HepG2 (cell line): ENCODE data around the gene SGPL1. TPM values are rescaled to one million over a fixed set of nuclear protein-coding genes. Genes with fewer than 3 reads are reported as not detected.

Experiments used
- ATAC-seq: fragments of 200-7000 bp; cut with Tn5 transposase; 3 replicates; pipeline ENCODE4 v1.9.1; 2020; ENCODE audit warnings: mild to moderate bottlenecking, moderate library complexity
- BruUV-seq: library from RNA; stranded (reverse); fragments of 400-500 nt; replicated peaks from 2 replicates; lab custom pipeline; 2021; lab: Mats Ljungman, UMichigan
- CTCF ChIA-PET: fragments of 300-600 bp; formaldehyde crosslinking; extraction: SDS; loops from one replicate; lab custom pipeline; 2021; ENCODE audit warnings: low total read pairs, inconsistent platforms, low intra/inter-chr PET ratio; lab: Yijun Ruan, JAX
- POLR2A ChIA-PET: fragments of 350-600 bp; sonication (Branson Sonifier 250); formaldehyde crosslinking; loops from one replicate; lab custom pipeline; 2020; ENCODE audit warnings: antibody characterized with exemption, inconsistent platforms; lab: Yijun Ruan, JAX
- DNase-seq: peaks from one replicate; pipeline ENCODE4 v3.0.0-alpha.2; 2015; ENCODE audit warnings: low spot score
- FAIRE-seq: peaks from 3 replicates; lab custom pipeline; 2011; peaks lifted over from hg19 to GRCh38; lab: Jason Lieb, UNC
- H2AFZ ChIP-seq: one replicate; pipeline ENCODE4 v1.6.1; 2011; ENCODE audit warnings: low read length, inconsistent platforms
- H3K27ac ChIP-seq: fragments of 300-600 bp; 3 replicates; pipeline ENCODE4 v1.8.0; 2011; ENCODE audit warnings: mixed run types, mild to moderate bottlenecking, mixed read lengths, low read length, inconsistent platforms; ENCODE audit not compliant: insufficient read depth; ENCODE audit errors: extremely low read length
- H3K27me3 ChIP-seq, 2 experiments: fragments of 200-600 bp in 1 of 2; 2 replicates in 1 of 2; 3 replicates in 1 of 2; pipeline versions ENCODE4 v1.6.0 to v1.8.0; 2011; ENCODE audit warnings: low read length in 2 of 2, mild to moderate bottlenecking in 2 of 2, moderate library complexity in 2 of 2, inconsistent platforms in 1 of 2; ENCODE audit not compliant: insufficient read depth in 2 of 2, control insufficient read depth in 1 of 2
- H3K36me3 ChIP-seq, 2 experiments: fragments of 200-600 bp in 1 of 2; replicated peaks in 1 of 2; 2 replicates in 1 of 2; 3 replicates in 1 of 2; pipeline versions ENCODE4 v1.5.1 to v1.8.0; 2011; ENCODE audit warnings: low read length in 2 of 2, inconsistent platforms in 1 of 2; ENCODE audit not compliant: insufficient read depth in 2 of 2, control insufficient read depth in 1 of 2
- H3K4me1 ChIP-seq: 2 replicates; pipeline ENCODE4 v1.5.1; 2012; ENCODE audit warnings: low read length, inconsistent platforms; ENCODE audit not compliant: insufficient read depth
- H3K4me2 ChIP-seq: 2 replicates; pipeline ENCODE4 v1.6.0; 2011; ENCODE audit warnings: low read depth, low read length, inconsistent platforms
- H3K4me3 ChIP-seq, 3 experiments: fragments of 200-600 bp in 1 of 3; sonication (generic), shearing (Covaris generic) in 1 of 3; replicated peaks in 1 of 3; 2 replicates each; pipeline ENCODE4 v1.5.1; 2011 to 2016; ENCODE audit warnings: low read length in 3 of 3, inconsistent platforms in 2 of 3, low read depth in 2 of 3, mild to moderate bottlenecking in 2 of 3, control low read depth in 1 of 3, mixed read lengths in 1 of 3; ENCODE audit not compliant: insufficient read depth in 1 of 3
- H3K79me2 ChIP-seq: one replicate; pipeline ENCODE4 v1.6.1; 2011; ENCODE audit warnings: low read length, inconsistent platforms; ENCODE audit not compliant: insufficient read depth
- H3K9ac ChIP-seq: 2 replicates; pipeline ENCODE4 v1.6.0; 2011; ENCODE audit warnings: mild to moderate bottlenecking, low read depth, low read length, inconsistent platforms; ENCODE audit not compliant: insufficient read depth
- H3K9me3 ChIP-seq: 2 replicates; pipeline ENCODE4 v1.5.1; 2012; ENCODE audit warnings: mild to moderate bottlenecking, low read length
- H4K20me1 ChIP-seq: 2 replicates; pipeline ENCODE4 v1.6.0; 2011; ENCODE audit warnings: inconsistent platforms, mild to moderate bottlenecking, low read length, moderate library complexity; ENCODE audit not compliant: insufficient read depth
- ARID5B ChIP-seq: IDR thresholded peaks from 2 replicates; pipeline ENCODE4 v1.4.0; 2020; ENCODE audit warnings: mild to moderate bottlenecking, missing genetic modification reagents
- CBX2 ChIP-seq, 2 experiments: fragments of 200-600 bp in 1 of 2; sonication (generic); formaldehyde crosslinking in 1 of 2; IDR thresholded peaks; 2 replicates each; pipeline versions ENCODE4 v1.7.0 to v1.8.1; 2018 to 2022; ENCODE audit warnings: low read depth in 2 of 2, low read length in 1 of 2, mild to moderate bottlenecking in 1 of 2, missing genetic modification reagents in 1 of 2
- FOSL2 ChIP-seq: sonication (generic); formaldehyde crosslinking; IDR thresholded peaks from 2 replicates; pipeline ENCODE4 v1.4.0; 2020; ENCODE audit warnings: missing genetic modification reagents
- GABPB1 ChIP-seq: IDR thresholded peaks from 2 replicates; pipeline ENCODE4 v1.6.1; 2016; ENCODE audit warnings: mild to moderate bottlenecking, missing genetic modification reagents, moderate library complexity, missing compliant biosample characterization
- HNRNPUL1 ChIP-seq: fragments of 200-400 bp; formaldehyde crosslinking; IDR thresholded peaks from 2 replicates; pipeline ENCODE4 v1.6.1; 2017; ENCODE audit warnings: low read depth, mild to moderate bottlenecking, low read length, moderate library complexity
- HOXD1 ChIP-seq: sonication (generic); formaldehyde crosslinking; IDR thresholded peaks from 2 replicates; pipeline ENCODE4 v1.5.0; 2020; ENCODE audit warnings: missing genetic modification reagents
- KLF11 ChIP-seq: IDR thresholded peaks from 2 replicates; pipeline ENCODE4 v1.6.1; 2016; ENCODE audit warnings: missing compliant biosample characterization
- MEIS2 ChIP-seq: sonication (generic); formaldehyde crosslinking; IDR thresholded peaks from 2 replicates; pipeline ENCODE4 v1.9.0; 2021; ENCODE audit warnings: mild to moderate bottlenecking, missing genetic modification reagents
- NCOR1 ChIP-seq: fragments of 200-600 bp; sonication (generic); IDR thresholded peaks from 2 replicates; pipeline ENCODE4 v1.7.0; 2017; ENCODE audit warnings: antibody characterized with exemption, low read length, borderline replicate concordance
- NFYB ChIP-seq: sonication (generic); formaldehyde crosslinking; IDR thresholded peaks from 2 replicates; pipeline ENCODE4 v1.4.0; 2020; ENCODE audit warnings: missing genetic modification reagents
- NR0B2 ChIP-seq: sonication (generic); formaldehyde crosslinking; IDR thresholded peaks from 2 replicates; pipeline ENCODE4 v1.4.0; 2020; ENCODE audit warnings: mild to moderate bottlenecking, missing genetic modification reagents
- SKI ChIP-seq: fragments of 450-650 bp; IDR thresholded peaks from one replicate; pipeline ENCODE4 v1.6.1; 2018; ENCODE audit warnings: mild to moderate bottlenecking; ENCODE audit not compliant: partially characterized antibody
- TBX3 ChIP-seq: fragments of 450-650 bp; IDR thresholded peaks from 2 replicates; pipeline ENCODE4 v1.6.1; 2017; ENCODE audit warnings: antibody characterized with exemption, mild to moderate bottlenecking, inconsistent platforms, borderline replicate concordance
- TP53 ChIP-seq: sonication (generic); formaldehyde crosslinking; conservative IDR thresholded peaks from 2 replicates; pipeline ENCODE4 v1.4.0; 2020; ENCODE audit warnings: missing genetic modification reagents
- ZNF232 ChIP-seq: sonication (generic); formaldehyde crosslinking; IDR thresholded peaks from 2 replicates; pipeline ENCODE4 v1.4.0; 2020; ENCODE audit warnings: missing genetic modification reagents, borderline replicate concordance
- ZNF639 ChIP-seq: conservative IDR thresholded peaks from 2 replicates; pipeline ENCODE4 v1.6.1; 2018; ENCODE audit warnings: missing genetic modification reagents
- WGBS: methylation state at CpG from one replicate; pipeline ENCODE4 v1.1.6; 2017; ENCODE audit warnings: low lambda C conversion rate; 5-methylcytosine and 5-hydroxymethylcytosine counted together
- in situ Hi-C: cut with HindIII; loops from 2 replicates; pipeline ENCODE4 v1.10.0; 2017; ENCODE audit warnings: low pct_unique_long_range_greater_than_20kb; ENCODE audit not compliant: extremely low pct_ligation_motif_present
- intact Hi-C: fragments of 100-400 bp; cut with micrococcal nuclease; formaldehyde crosslinking; loops from one replicate; pipeline ENCODE4 v1.10.0; 2022; ENCODE audit not compliant: unreplicated experiment
- polyA plus RNA-seq, 8 experiments: library from polyadenylated mRNA; depleted of rRNA in 3 of 8; stranded (reverse) in 7 of 8; unstranded in 1 of 8; fragments of >200 nt; fragmentation: Illumina TruSeq in 4 of 8; extraction: Trizol in 4 of 8; gene quantifications; 2 replicates each; pipeline versions ENCODE4 v1.2.1 to v1.2.3, GENCODE V29; 2011 to 2016; ENCODE audit warnings: low read depth in 4 of 8, missing spikeins in 1 of 8, mixed read lengths in 1 of 8; ENCODE audit not compliant: insufficient read depth in 1 of 8
- total RNA-seq, 5 experiments: library from RNA; depleted of rRNA; stranded (reverse); fragments of >200 nt; fragmentation: Illumina TruSeq; extraction: Trizol; gene quantifications; 2 replicates each; pipeline ENCODE4 v1.2.3, GENCODE V29; 2016; ENCODE audit warnings: low read depth in 1 of 5

The SGPL1 gene
- total and polyA plus RNA-seq, 2 of the 13 experiments (the other 11 are each of a cell fraction or from before 2014, with no cell fraction given): 17.6 to 25.0 TPM

- intact Hi-C loops: no loop called here
- Histone ChIP-seq H3K4me3 (no peak overlapping the region), H3K79me2 (no peaks in the 10 kb centered on the region), H4K20me1 (no peaks in the 10 kb centered on the region), H3K36me3 (no peaks in the 10 kb centered on the region), H3K4me1 (no peaks in the 10 kb centered on the region), H3K9me3 (no peaks in the 10 kb centered on the region), H3K27me3 (peaks cover 5 to 62% of the 10 kb centered on the region in 2 experiments; a peak in 3 of 5 replicates), H2AFZ (no peak overlapping the region), H3K27ac (no peak overlapping the region), H3K9ac (no peak overlapping the region), H3K4me2 (no peak overlapping the region)
- FAIRE-seq: no peak
- ChIA-PET POLR2A (no interaction called here), CTCF (interaction anchor here (0.7 kb wide), 1 partner anchor 10 kb away, joined by 3 read pairs; no protein-coding TSS in a partner anchor)
- TF ChIP-seq ARID5B (CRISPR knock-in tag): no peak
- no peak for TF ChIP-seq FOSL2
- no peak for TF ChIP-seq TP53 (CRISPR knock-in tag)
- TF ChIP-seq TBX3: no peak
- TF ChIP-seq SKI: no peak
- no peak for TF ChIP-seq GABPB1 (CRISPR knock-in tag)
- no peak for TF ChIP-seq KLF11 (CRISPR knock-in tag)
- TF ChIP-seq NFYB (CRISPR knock-in tag): no peak
- no peak for TF ChIP-seq HOXD1 (CRISPR knock-in tag)
- TF ChIP-seq ZNF639 (CRISPR knock-in tag): no peak
- TF ChIP-seq MEIS2 (CRISPR knock-in tag): no peak
- no peak for TF ChIP-seq CBX2 (IDR thresholded peaks at IDR 0.05; ENCODE audit: low read depth, low read length)
- no peak for TF ChIP-seq CBX2 (CRISPR knock-in tag; IDR thresholded peaks at IDR 0.05; ENCODE audit: low read depth)
- no peak for TF ChIP-seq NR0B2 (CRISPR knock-in tag)
- TF ChIP-seq ZNF232 (CRISPR knock-in tag): no peak
- no peak for TF ChIP-seq NCOR1
- no peak for TF ChIP-seq HNRNPUL1
- 27% methylated on average over 4 of the region's 6 CpGs for WGBS
- in situ Hi-C loops: no loop called here
- BruUV-seq: no TSS peak
- no peak for ATAC-seq
- no peak for DNase-seq
Observed at GRCh38 chr10:70913191-70913892, 97.6 kb downstream of the SGPL1 start.
